Suppressor macrophage treated with lipopolysaccharide for 4 hours (primary cell): ENCODE results near the gene MRPS25.
"Not testable (repeated sequence)": the region's sequence is repeated elsewhere in the genome, so short reads cannot be mapped to it uniquely, and the experiment has no call there.

Source experiments
- DNase-seq: peaks from one replicate; pipeline ENCODE4 v3.0.0-alpha.2; 2020

MRPS25 gene

GRCh38 chr3:15042936-15043335, 22.2 kb downstream of the MRPS25 start:
- DNase-seq = no peak

- no peak for DNase-seq
Measured at GRCh38 chr3:15041950-15042349, 23.2 kb downstream of the MRPS25 start.

GRCh38 chr3:15040844-15041243, 24.3 kb downstream of the MRPS25 start:
- DNase-seq = no peak

- DNase-seq = no peak
Measured at GRCh38 chr3:15038306-15038705, 26.8 kb downstream of the MRPS25 start.

GRCh38 chr3:15033103-15033502, 32.0 kb downstream of the MRPS25 start:
- no peak for DNase-seq

GRCh38 chr3:15032650-15033049, 32.5 kb downstream of the MRPS25 start:
- no peak for DNase-seq

- no peak for DNase-seq
Measured at GRCh38 chr3:15029625-15030024, 35.5 kb downstream of the MRPS25 start.

- no peak for DNase-seq
Measured at GRCh38 chr3:15023719-15024118, 41.4 kb downstream of the MRPS25 start.

GRCh38 chr3:15023249-15023648, 41.9 kb downstream of the MRPS25 start:
- DNase-seq = no peak

GRCh38 chr3:15017191-15017590, 47.9 kb downstream of the MRPS25 start:
- DNase-seq = no peak

GRCh38 chr3:15015456-15015855, 49.7 kb downstream of the MRPS25 start:
- DNase-seq = no peak

- no peak for DNase-seq
Measured at GRCh38 chr3:15014606-15015328, 50.3 kb downstream of the MRPS25 start.

GRCh38 chr3:15011174-15011573, 53.9 kb downstream of the MRPS25 start:
- DNase-seq = no peak

GRCh38 chr3:15010664-15011063, 54.5 kb downstream of the MRPS25 start:
- DNase-seq = no peak

- DNase-seq = no peak
Measured at GRCh38 chr3:15009167-15009566, 55.9 kb downstream of the MRPS25 start.

- DNase-seq = no peak
Measured at GRCh38 chr3:15007681-15008141, 57.4 kb downstream of the MRPS25 start.

- DNase-seq = not testable (repeated sequence)
Measured at GRCh38 chr3:14999182-14999581, 65.9 kb downstream of the MRPS25 start.
